GM23248 (cell line): Measurements from ENCODE around the gene GRM7. TPM values are rescaled to one million over a fixed set of nuclear protein-coding genes. Genes with fewer than 3 reads are reported as not detected.
"Not testable (repeated sequence)": the region's sequence is repeated elsewhere in the genome, so short reads cannot be mapped to it uniquely, and the experiment has no call there.

Experiments used
- DNase-seq: peaks from one replicate; pipeline ENCODE4 v3.0.0-alpha.2; 2015
- H2AFZ ChIP-seq: fragments of 200-600 bp; sonication (generic); 2 replicates; pipeline ENCODE4 v1.6.1; 2016; ENCODE audit warnings: antibody characterized with exemption
- H3F3A ChIP-seq: fragments of 200-600 bp; sonication (generic); 2 replicates; pipeline ENCODE4 v1.6.1; 2016; ENCODE audit warnings: mild to moderate bottlenecking, antibody characterized with exemption, mixed run types; ENCODE audit not compliant: insufficient read depth
- H3K27ac ChIP-seq: fragments of 200-600 bp; sonication (generic); 2 replicates; pipeline ENCODE4 v1.5.1; 2016; ENCODE audit warnings: mild to moderate bottlenecking
- H3K27me3 ChIP-seq: fragments of 200-600 bp; sonication (generic); replicated peaks from 2 replicates; pipeline ENCODE4 v1.6.1; 2016; ENCODE audit warnings: mild to moderate bottlenecking; ENCODE audit not compliant: insufficient read depth
- H3K36me3 ChIP-seq: fragments of 200-600 bp; sonication (generic); 2 replicates; pipeline ENCODE4 v1.6.1; 2016; ENCODE audit warnings: low read depth, mild to moderate bottlenecking
- H3K4me1 ChIP-seq: fragments of 200-600 bp; sonication (generic); 2 replicates; pipeline ENCODE4 v1.6.1; 2016; ENCODE audit warnings: mild to moderate bottlenecking; ENCODE audit not compliant: insufficient read depth
- H3K4me2 ChIP-seq: fragments of 200-600 bp; sonication (generic); one replicate; pipeline ENCODE4 v1.6.1; 2016; ENCODE audit warnings: mild to moderate bottlenecking; ENCODE audit not compliant: unreplicated experiment
- H3K4me3 ChIP-seq: fragments of 200-600 bp; sonication (generic); 2 replicates; pipeline ENCODE4 v1.5.1; 2016; ENCODE audit warnings: mild to moderate bottlenecking
- H3K79me2 ChIP-seq: fragments of 200-600 bp; sonication (generic); 2 replicates; pipeline ENCODE4 v1.6.1; 2016; ENCODE audit warnings: mild to moderate bottlenecking; ENCODE audit not compliant: insufficient read depth
- H3K9ac ChIP-seq: fragments of 200-600 bp; sonication (generic); 2 replicates; pipeline ENCODE4 v1.6.1; 2016; ENCODE audit warnings: mild to moderate bottlenecking
- H3K9me2 ChIP-seq: fragments of 200-600 bp; sonication (generic); 2 replicates; pipeline ENCODE4 v1.6.1; 2016; ENCODE audit warnings: mixed run types, mild to moderate bottlenecking, moderate library complexity; ENCODE audit not compliant: insufficient read depth
- H3K9me3 ChIP-seq: fragments of 200-600 bp; sonication (generic); one replicate; pipeline ENCODE4 v1.6.1; 2017; ENCODE audit warnings: low read depth
- H4K20me1 ChIP-seq: fragments of 200-600 bp; sonication (generic); 2 replicates; pipeline ENCODE4 v1.6.0; 2016; ENCODE audit not compliant: insufficient read depth
- EZH2 ChIP-seq: fragments of 200-600 bp; sonication (generic); IDR thresholded peaks from 2 replicates; pipeline ENCODE4 v1.6.1; 2018; ENCODE audit warnings: antibody characterized with exemption, mild to moderate bottlenecking; ENCODE audit not compliant: insufficient read depth, poor library complexity, severe bottlenecking
- EZH2phosphoT487 ChIP-seq: fragments of 200-600 bp; sonication (generic); IDR thresholded peaks from 2 replicates; pipeline ENCODE4 v1.6.1; 2018; ENCODE audit warnings: antibody characterized with exemption, moderate library complexity, mild to moderate bottlenecking, low read depth; ENCODE audit not compliant: insufficient read depth
- WGBS, 2 experiments: methylation state at CpG; one replicate each; pipeline ENCODE4 v1.1.6; 2015 to 2017; ENCODE audit warnings: low lambda C conversion rate in 2 of 2, low coverage in 1 of 2; ENCODE audit errors: missing lambda C conversion rate in 2 of 2; 5-methylcytosine and 5-hydroxymethylcytosine counted together
- in situ Hi-C: fragments of 300-500 bp; cut with MboI; formaldehyde crosslinking; loops from 2 replicates; pipeline ENCODE4 v1.15.0; 2020
- polyA plus RNA-seq: library from polyadenylated mRNA; unstranded; fragments of >200 nt; fragmentation: Nextera tagmentation; extraction: Ambion mirVana; gene quantifications from 2 replicates; pipeline ENCODE4 v1.2.1, GENCODE V29; 2016
- total RNA-seq: library from RNA; depleted of rRNA; stranded (reverse); fragments of >200 nt; shearing (Covaris generic); gene quantifications from 2 replicates; pipeline ENCODE4 v1.2.3, GENCODE V29; 2014

Gene GRM7
- total and polyA plus RNA-seq, 2 experiments from 2014 or later, result not detected

- H3K4me3 ChIP-seq, result no peak overlapping the region
- no peaks in the 10 kb centered on the region for H3K27me3 ChIP-seq
- no peaks in the 10 kb centered on the region for H3K4me1 ChIP-seq
- no peaks in the 10 kb centered on the region for H3K79me2 ChIP-seq
- DNase-seq, result no peak
- H3K9ac ChIP-seq, result no peak overlapping the region
- no peaks in the 10 kb centered on the region for H3K36me3 ChIP-seq
- WGBS, 2 experiments, result 11 to 21% methylated on average over 2 of the region's 2 CpGs
- no peaks in the 10 kb centered on the region for H3K9me3 ChIP-seq
- H3K27ac ChIP-seq, result no peak overlapping the region
- H2AFZ ChIP-seq, result no peak overlapping the region
- in situ Hi-C loops, result no loop called here
- no peak overlapping the region for H3K4me2 ChIP-seq
- TF ChIP-seq EZH2, result no peak
- H3K9me2 ChIP-seq, result no peaks in the 10 kb centered on the region
- no peaks in the 10 kb centered on the region for H4K20me1 ChIP-seq
- no peaks in the 10 kb centered on the region for H3F3A ChIP-seq
These were observed 69.0 kb downstream of the GRM7 start for GRCh38 chr3:6929918-6930317.

GRCh38 chr3:6935418-6935817 is 74.5 kb downstream of the GRM7 start:
- H3K4me2 ChIP-seq, H3K4me1 ChIP-seq, H3F3A ChIP-seq, in situ Hi-C loops, H4K20me1 ChIP-seq, H2AFZ ChIP-seq, H3K79me2 ChIP-seq, H3K9me2 ChIP-seq, H3K9ac ChIP-seq, H3K27ac ChIP-seq, H3K36me3 ChIP-seq, H3K4me3 ChIP-seq, H3K27me3 ChIP-seq, H3K9me3 ChIP-seq: not testable (repeated sequence)
- 39 to 42% methylated on average over 2 of the region's 2 CpGs for WGBS, 2 experiments
- DNase-seq, result peak; percentile 1

- in situ Hi-C loops, result no loop called here
These were observed 75.1 kb downstream of the GRM7 start for GRCh38 chr3:6935970-6936369.

GRCh38 chr3:6962801-6963200 is 101.9 kb downstream of the GRM7 start:
- H3K9me3 ChIP-seq, result no peaks in the 10 kb centered on the region

More at GRCh38 chr3:6935970-6936369, 75.1 kb downstream of the GRM7 start:
- Histone ChIP-seq H3K4me2 (no peak overlapping the region), H3K4me1 (no peaks in the 10 kb centered on the region), H3K27ac (no peak overlapping the region), H3K9ac (no peak overlapping the region), H3F3A (no peaks in the 10 kb centered on the region), H3K9me3 (no peaks in the 10 kb centered on the region), H3K4me3 (no peak overlapping the region), H3K9me2 (no peaks in the 10 kb centered on the region), H3K36me3 (no peaks in the 10 kb centered on the region), H2AFZ (no peak overlapping the region), H4K20me1 (no peaks in the 10 kb centered on the region), H3K27me3 (no peaks in the 10 kb centered on the region), H3K79me2 (no peaks in the 10 kb centered on the region)
- 8 to 17% methylated on average over 2 of the region's 2 CpGs for WGBS, 2 experiments
- no peak for DNase-seq
- TF ChIP-seq EZH2phosphoT487, result no peak
- TF ChIP-seq EZH2, result no peak

GRCh38 chr3:6965881-6966280 is 105.0 kb downstream of the GRM7 start:
- Histone ChIP-seq H3K4me1 (no peaks in the 10 kb centered on the region), H3K36me3 (no peaks in the 10 kb centered on the region), H3K27ac (no peak overlapping the region), H3K4me2 (no peak overlapping the region), H3K27me3 (no peaks in the 10 kb centered on the region), H2AFZ (no peak overlapping the region), H3K79me2 (no peaks in the 10 kb centered on the region), H4K20me1 (no peaks in the 10 kb centered on the region), H3K4me3 (no peak overlapping the region), H3K9ac (no peak overlapping the region), H3K9me3 (no peaks in the 10 kb centered on the region), H3F3A (no peaks in the 10 kb centered on the region), H3K9me2 (no peaks in the 10 kb centered on the region)
- TF ChIP-seq EZH2 (no peak), EZH2phosphoT487 (no peak)
- no peak for DNase-seq
- 14 to 34% methylated on average over 5 of the region's 5 CpGs for WGBS, 2 experiments
- in situ Hi-C loops, result no loop called here

More at GRCh38 chr3:6962801-6963200, 101.9 kb downstream of the GRM7 start:
- H3K4me2 ChIP-seq, result no peak overlapping the region
- H3K27me3 ChIP-seq, result no peaks in the 10 kb centered on the region
- in situ Hi-C loops, result no loop called here
- H4K20me1 ChIP-seq, result no peaks in the 10 kb centered on the region
- no peak for TF ChIP-seq EZH2phosphoT487
- H3K36me3 ChIP-seq, result no peaks in the 10 kb centered on the region
- no peak overlapping the region for H3K27ac ChIP-seq
- H2AFZ ChIP-seq, result no peak overlapping the region
- no peaks in the 10 kb centered on the region for H3K9me2 ChIP-seq
- no peak overlapping the region for H3K9ac ChIP-seq
- no peak for DNase-seq
- no peaks in the 10 kb centered on the region for H3K79me2 ChIP-seq
- H3K4me3 ChIP-seq, result no peak overlapping the region
- H3K4me1 ChIP-seq, result no peaks in the 10 kb centered on the region
- H3F3A ChIP-seq, result no peaks in the 10 kb centered on the region
